HG03521 (cell line): ENCODE measurements around the gene TLR2.

ENCODE experiments used
- ATAC-seq: cut with Tn5 transposase; IDR thresholded peaks from one replicate; pipeline ENCODE4 v1.9.1; 2021; ENCODE audit warnings: mild to moderate bottlenecking, moderate library complexity; ENCODE audit not compliant: unreplicated experiment

The TLR2 gene

GRCh38 chr4:153684182-153684970 is at the start of gene TLR2:
TSS of gene TLR2 (plus strand) at chr4:153684280. CDS start at chr4:153702908, 18,628 bp downstream.
- peak; percentile 78 for ATAC-seq

- no peak for ATAC-seq
Observed at GRCh38 chr4:153634738-153635353, 49.2 kb upstream of the TLR2 start.

GRCh38 chr4:153635846-153636245 is 48.2 kb upstream of the TLR2 start:
- ATAC-seq, result no peak

GRCh38 chr4:153637201-153637600 is 46.9 kb upstream of the TLR2 start:
- ATAC-seq, result no peak

- ATAC-seq, result no peak
Observed at GRCh38 chr4:153638011-153638410, 46.1 kb upstream of the TLR2 start.

GRCh38 chr4:153638999-153639398 is 45.1 kb upstream of the TLR2 start:
- no peak for ATAC-seq

- no peak for ATAC-seq
Observed at GRCh38 chr4:153639833-153640802, 44.0 kb upstream of the TLR2 start.

GRCh38 chr4:153641532-153641931 is 42.5 kb upstream of the TLR2 start:
- ATAC-seq, result no peak

GRCh38 chr4:153643406-153644383 is 40.4 kb upstream of the TLR2 start:
- peak; percentile 90 for ATAC-seq

- ATAC-seq, result no peak
Observed at GRCh38 chr4:153645183-153645582, 38.9 kb upstream of the TLR2 start.

GRCh38 chr4:153646261-153646660 is 37.8 kb upstream of the TLR2 start:
- ATAC-seq, result no peak

GRCh38 chr4:153646978-153647377 is 37.1 kb upstream of the TLR2 start:
- ATAC-seq, result no peak

GRCh38 chr4:153647975-153648374 is 36.1 kb upstream of the TLR2 start:
- no peak for ATAC-seq

GRCh38 chr4:153649572-153649991 is 34.5 kb upstream of the TLR2 start:
- ATAC-seq, result no peak

- ATAC-seq, result no peak
Observed at GRCh38 chr4:153651116-153651515, 33.0 kb upstream of the TLR2 start.

- ATAC-seq, result no peak
Observed at GRCh38 chr4:153651587-153651986, 32.5 kb upstream of the TLR2 start.

GRCh38 chr4:153652051-153652784 is 31.9 kb upstream of the TLR2 start:
- no peak for ATAC-seq

GRCh38 chr4:153655002-153655541 is 29.0 kb upstream of the TLR2 start:
- ATAC-seq, result no peak

GRCh38 chr4:153655928-153656327 is 28.2 kb upstream of the TLR2 start:
- no peak for ATAC-seq
